Tibial nerve (tissue), 4 donors: Measurements from ENCODE around the gene GEN1. TPM values are rescaled to one million over a fixed set of nuclear protein-coding genes. Genes with fewer than 3 reads are reported as not detected.
A peak's percentile ranks its signal among the peaks of the same experiment; 100 is the strongest.

Source experiments
- DNase-seq, 2 donors: peaks; one replicate each; pipeline ENCODE4 v3.0.0-alpha.2; 2019; ENCODE audit warnings: low spot score in 2 of 2
- H3K27ac ChIP-seq, 4 donors: fragments of 200-600 bp; sonication (generic) in 3 of 4; one replicate each; pipeline ENCODE4 v1.5.1; 2017 to 2019; ENCODE audit warnings: mild to moderate bottlenecking in 1 of 4
- H3K27me3 ChIP-seq, 2 donors: fragments of 200-600 bp; sonication (generic) in 1 of 2; one replicate each; pipeline versions ENCODE4 v1.5.1 to v1.6.0; 2017 to 2019
- H3K36me3 ChIP-seq, 3 donors: fragments of 200-600 bp; sonication (generic); one replicate each; pipeline ENCODE4 v1.5.1; 2018 to 2019
- H3K4me1 ChIP-seq, 4 donors: fragments of 200-600 bp; sonication (generic) in 3 of 4; one replicate each; pipeline ENCODE4 v1.5.1; 2017 to 2019
- H3K4me3 ChIP-seq, 4 donors: fragments of 200-600 bp; sonication (generic) in 3 of 4; one replicate each; pipeline ENCODE4 v1.5.1; 2017 to 2019; ENCODE audit warnings: mild to moderate bottlenecking in 1 of 4, moderate library complexity in 1 of 4
- H3K9me3 ChIP-seq, 4 donors: fragments of 200-600 bp; sonication (generic) in 3 of 4; one replicate each; pipeline ENCODE4 v1.5.1; 2017 to 2019
- EP300 ChIP-seq, 2 donors: sonication (generic); formaldehyde crosslinking; IDR thresholded peaks; one replicate each; pipeline ENCODE4 v1.6.1; 2017; ENCODE audit warnings: antibody characterized with exemption in 2 of 2, mild to moderate bottlenecking in 1 of 2
- POLR2A ChIP-seq, 2 donors: fragments of 450-650 bp; IDR thresholded peaks; one replicate each; pipeline ENCODE4 v1.6.1; 2017; ENCODE audit warnings: antibody characterized with exemption in 2 of 2, mild to moderate bottlenecking in 2 of 2, moderate library complexity in 2 of 2
- WGBS, 2 donors: methylation state at CpG; one replicate each; pipeline ENCODE4 v1.1.5; 2018; 5-methylcytosine and 5-hydroxymethylcytosine counted together
- total RNA-seq, 4 donors: library from RNA; depleted of rRNA; stranded (reverse); fragments of >200 nt; gene quantifications; one replicate each; pipeline ENCODE4 v1.1.0, GENCODE V29; 2016
- TF ChIP-seq, protein P1 (sequence below), 5 experiments: fragments of 200-600 bp in 3 of 5; fragments of 450-650 bp in 2 of 5; sonication (generic) in 3 of 5; IDR thresholded peaks; one replicate each; pipeline ENCODE4 v1.5.1; 2016 to 2019; ENCODE audit warnings: antibody characterized with exemption in 5 of 5, mild to moderate bottlenecking in 3 of 5, moderate library complexity in 2 of 5

Gene GEN1
- total RNA-seq, 4 donors from 2014 or later: 1.5 to 17.5 (median 4.2) TPM

DNA sequence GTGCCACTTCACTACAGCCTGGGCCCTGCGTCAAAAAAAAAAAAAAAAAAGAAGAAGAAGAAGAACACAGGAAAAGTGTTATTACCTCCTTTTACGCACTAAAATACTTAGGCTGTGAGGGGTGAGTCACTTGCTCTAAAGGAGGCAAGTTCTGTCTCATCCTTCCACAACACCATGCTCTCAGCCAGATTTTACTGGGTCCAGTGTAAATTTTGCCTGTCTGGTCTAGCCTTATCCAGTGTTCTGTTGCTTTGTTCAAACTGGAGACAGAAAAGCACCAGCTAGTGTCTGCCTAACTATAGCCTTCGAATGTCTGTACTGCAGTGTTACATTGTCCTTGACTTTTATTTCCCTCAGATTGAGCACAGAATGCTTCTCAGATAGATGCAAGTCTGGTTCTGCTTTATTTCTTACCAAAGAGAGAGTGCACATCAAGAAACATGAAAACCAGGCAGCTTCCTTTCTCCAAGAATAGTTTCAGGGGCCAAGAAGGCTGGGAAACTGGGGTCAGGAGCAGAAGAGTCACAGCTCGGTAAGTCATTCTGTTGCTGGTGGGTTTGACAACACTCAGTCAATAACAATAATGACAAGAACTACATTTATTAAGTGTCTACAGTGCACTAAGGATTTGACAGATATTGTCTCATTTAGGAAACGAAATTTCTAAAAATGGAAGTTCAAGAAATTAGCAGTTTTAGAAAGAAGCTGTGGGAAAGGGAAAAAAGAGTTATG is 59.2 kb downstream of the GEN1 start:
- H3K4me3 ChIP-seq: no peak overlapping the region
- H3K4me1 ChIP-seq: no peaks in the 10 kb centered on the region
- no peaks in the 10 kb centered on the region for H3K27me3 ChIP-seq
- no peaks in the 10 kb centered on the region for H3K36me3 ChIP-seq
- TF ChIP-seq POLR2A (IDR thresholded peaks at IDR 0.05): no peak
- TF ChIP-seq, protein P1, sequence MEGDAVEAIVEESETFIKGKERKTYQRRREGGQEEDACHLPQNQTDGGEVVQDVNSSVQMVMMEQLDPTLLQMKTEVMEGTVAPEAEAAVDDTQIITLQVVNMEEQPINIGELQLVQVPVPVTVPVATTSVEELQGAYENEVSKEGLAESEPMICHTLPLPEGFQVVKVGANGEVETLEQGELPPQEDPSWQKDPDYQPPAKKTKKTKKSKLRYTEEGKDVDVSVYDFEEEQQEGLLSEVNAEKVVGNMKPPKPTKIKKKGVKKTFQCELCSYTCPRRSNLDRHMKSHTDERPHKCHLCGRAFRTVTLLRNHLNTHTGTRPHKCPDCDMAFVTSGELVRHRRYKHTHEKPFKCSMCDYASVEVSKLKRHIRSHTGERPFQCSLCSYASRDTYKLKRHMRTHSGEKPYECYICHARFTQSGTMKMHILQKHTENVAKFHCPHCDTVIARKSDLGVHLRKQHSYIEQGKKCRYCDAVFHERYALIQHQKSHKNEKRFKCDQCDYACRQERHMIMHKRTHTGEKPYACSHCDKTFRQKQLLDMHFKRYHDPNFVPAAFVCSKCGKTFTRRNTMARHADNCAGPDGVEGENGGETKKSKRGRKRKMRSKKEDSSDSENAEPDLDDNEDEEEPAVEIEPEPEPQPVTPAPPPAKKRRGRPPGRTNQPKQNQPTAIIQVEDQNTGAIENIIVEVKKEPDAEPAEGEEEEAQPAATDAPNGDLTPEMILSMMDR (IDR thresholded peaks at IDR 0.05): no peak
- TF ChIP-seq EP300 (IDR thresholded peaks at IDR 0.05): no peak
- no peak for DNase-seq
- H3K27ac ChIP-seq: peak overlapping the region in 3 of 4 donors; percentile 24 to 57 (median 57)
- no peaks in the 10 kb centered on the region for H3K9me3 ChIP-seq
- WGBS, 2 donors: 55 to 64% methylated on average over 5 of the region's 5 CpGs

DNA sequence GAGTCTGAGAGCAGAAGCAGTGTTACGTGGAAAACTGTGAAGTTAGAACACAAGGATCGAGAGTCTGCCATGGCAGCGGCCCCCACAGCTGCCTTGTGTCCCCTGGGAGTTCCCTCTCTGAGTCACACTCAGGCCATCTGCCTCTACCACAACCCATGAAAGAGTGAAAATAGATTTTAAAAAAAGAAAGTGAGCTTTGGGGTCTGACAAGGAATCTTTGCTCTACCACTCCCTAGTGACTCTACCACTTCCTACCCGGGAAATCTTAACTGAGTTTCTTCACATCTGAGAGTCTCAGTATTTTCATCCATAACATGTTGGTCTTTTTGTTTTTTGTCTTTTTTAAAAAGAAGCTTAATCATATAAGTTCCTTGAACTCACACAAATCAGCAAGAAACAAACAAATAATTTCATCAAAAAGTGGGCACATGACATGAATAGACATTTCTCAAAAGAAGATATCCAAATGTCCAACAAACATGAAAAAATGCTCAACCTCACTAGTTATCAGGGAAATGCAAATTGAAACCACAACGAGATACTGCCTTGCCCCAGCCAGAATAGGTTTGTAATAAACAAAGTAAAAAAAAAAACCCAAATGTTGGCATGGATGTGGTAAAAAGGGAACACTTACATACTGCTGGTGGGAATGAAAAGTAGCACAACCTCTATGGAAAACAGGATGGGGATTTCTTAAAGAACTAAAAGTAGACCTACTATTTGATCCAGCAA is 60.0 kb downstream of the GEN1 start:
- DNase-seq: peak in 1 of 2 donors; percentile 30
- no peaks in the 10 kb centered on the region for H3K9me3 ChIP-seq
- H3K27ac ChIP-seq: peak overlapping the region in 2 of 4 donors; percentile 57
- no peaks in the 10 kb centered on the region for H3K4me1 ChIP-seq
- no peaks in the 10 kb centered on the region for H3K36me3 ChIP-seq
- H3K4me3 ChIP-seq: no peak overlapping the region
- no peak for TF ChIP-seq POLR2A (IDR thresholded peaks at IDR 0.05)
- TF ChIP-seq, protein P1 (IDR thresholded peaks at IDR 0.05): no peak
- no peak for TF ChIP-seq EP300 (IDR thresholded peaks at IDR 0.05)
- WGBS, 2 donors: 62 to 65% methylated on average over 5 of the region's 5 CpGs
- no peaks in the 10 kb centered on the region for H3K27me3 ChIP-seq

DNA sequence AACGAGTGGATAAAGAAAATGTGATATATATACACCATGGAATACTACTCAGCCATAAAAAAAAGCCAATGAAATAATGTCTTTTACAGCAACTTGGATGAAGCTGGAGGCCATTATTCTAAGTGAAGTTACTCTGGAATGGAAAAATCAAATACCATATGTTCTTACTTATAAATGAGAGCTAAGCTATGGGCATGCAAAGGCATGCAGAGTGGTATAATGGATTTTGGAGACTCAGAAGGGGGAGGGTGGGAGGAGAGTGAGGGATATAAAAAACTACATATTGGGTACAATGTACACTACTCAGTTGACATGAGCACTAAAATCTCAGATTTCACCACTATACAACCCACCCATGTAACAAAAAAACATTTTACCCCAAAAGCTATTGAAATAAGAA is 60.7 kb downstream of the GEN1 start:
- no peak for TF ChIP-seq POLR2A (IDR thresholded peaks at IDR 0.05)
- TF ChIP-seq EP300 (IDR thresholded peaks at IDR 0.05): no peak
- TF ChIP-seq, protein P1 (IDR thresholded peaks at IDR 0.05): no peak
- no peak overlapping the region for H3K27ac ChIP-seq
- no peaks in the 10 kb centered on the region for H3K9me3 ChIP-seq
- no peaks in the 10 kb centered on the region for H3K27me3 ChIP-seq
- no peak overlapping the region for H3K4me3 ChIP-seq
- no peaks in the 10 kb centered on the region for H3K36me3 ChIP-seq
- DNase-seq: no peak
- H3K4me1 ChIP-seq: no peaks in the 10 kb centered on the region
- WGBS, 2 donors: 90% methylated on average over 1 of the region's 1 CpG

DNA sequence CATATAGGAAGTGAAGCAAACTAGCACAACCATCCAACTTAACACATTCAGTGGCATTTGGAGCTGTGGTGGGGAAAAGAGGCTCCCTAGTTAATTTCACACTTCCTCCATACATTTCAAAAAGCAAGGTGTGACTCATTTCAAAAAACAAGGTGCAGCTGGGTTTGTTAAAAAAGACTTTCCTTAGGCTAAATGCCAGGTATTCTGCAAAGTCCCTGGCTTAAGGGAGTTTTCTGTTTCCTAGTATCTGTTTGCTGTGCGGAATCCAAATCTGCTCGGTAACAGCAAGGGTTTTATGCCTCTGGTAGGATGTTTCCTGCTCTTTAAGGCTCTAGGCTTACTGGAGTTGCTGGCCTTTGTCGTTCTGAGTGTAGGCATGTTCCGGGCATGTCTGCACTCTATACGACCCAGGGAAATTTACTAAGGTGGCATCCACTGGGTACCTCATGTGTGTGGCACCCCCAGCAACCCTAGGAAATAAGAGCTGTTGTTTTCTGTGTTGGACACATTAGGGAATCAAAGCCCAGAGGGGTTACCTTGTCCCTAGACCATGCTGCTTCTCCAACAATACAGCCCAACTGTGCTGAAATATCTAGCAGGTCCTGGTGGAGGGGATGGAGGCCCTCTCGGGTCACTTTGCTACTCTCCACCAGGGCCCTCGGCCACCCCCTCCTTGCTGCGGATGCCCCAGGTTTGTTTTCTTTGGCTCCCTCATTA is 61.7 kb downstream of the GEN1 start:
- Histone ChIP-seq H3K9me3 (no peaks in the 10 kb centered on the region), H3K27ac (no peak overlapping the region), H3K4me1 (no peaks in the 10 kb centered on the region), H3K27me3 (no peaks in the 10 kb centered on the region), H3K36me3 (no peaks in the 10 kb centered on the region), H3K4me3 (no peak overlapping the region)
- WGBS, 2 donors: 58 to 59% methylated on average over 8 of the region's 8 CpGs
- no peak for DNase-seq
- TF ChIP-seq, protein P1 (IDR thresholded peaks at IDR 0.05): no peak
- TF ChIP-seq EP300 (IDR thresholded peaks at IDR 0.05) (no peak), POLR2A (IDR thresholded peaks at IDR 0.05) (no peak)
